GM18502 (cell line): Measurements from ENCODE around the gene WNT6.

Experiments
- ATAC-seq: cut with Tn5 transposase; IDR thresholded peaks from one replicate; pipeline ENCODE4 v1.9.1; 2021; ENCODE audit warnings: mild to moderate bottlenecking; ENCODE audit not compliant: unreplicated experiment, poor library complexity

WNT6 gene

DNA sequence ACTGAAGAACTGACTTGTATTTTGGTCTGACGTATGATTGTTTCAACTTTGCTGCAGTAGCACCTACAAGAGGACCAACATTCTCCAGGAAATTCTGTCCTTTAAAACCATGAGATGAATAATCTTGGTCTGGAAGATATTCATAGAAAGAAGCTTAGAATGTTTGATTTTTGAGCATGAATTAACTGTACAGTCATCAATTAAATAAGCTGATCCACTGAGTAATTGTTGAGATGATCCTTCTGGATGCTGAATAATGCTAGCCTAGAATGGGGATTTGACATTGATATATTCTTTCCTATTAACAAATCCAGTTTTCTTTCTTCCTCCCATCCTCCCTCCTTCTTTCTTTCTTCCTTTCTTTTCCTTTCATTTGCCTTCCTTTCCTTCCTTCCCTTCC is 60.9 kb downstream of the WNT6 start:
- ATAC-seq, result no peak
